ENCODE data around the gene OXSM. TPM values are rescaled to one million over a fixed set of nuclear protein-coding genes. Genes with fewer than 3 reads are reported as not detected.

The OXSM gene
- total RNA-seq, 1 experiment from 2014 or later = 17.7 TPM

DNA sequence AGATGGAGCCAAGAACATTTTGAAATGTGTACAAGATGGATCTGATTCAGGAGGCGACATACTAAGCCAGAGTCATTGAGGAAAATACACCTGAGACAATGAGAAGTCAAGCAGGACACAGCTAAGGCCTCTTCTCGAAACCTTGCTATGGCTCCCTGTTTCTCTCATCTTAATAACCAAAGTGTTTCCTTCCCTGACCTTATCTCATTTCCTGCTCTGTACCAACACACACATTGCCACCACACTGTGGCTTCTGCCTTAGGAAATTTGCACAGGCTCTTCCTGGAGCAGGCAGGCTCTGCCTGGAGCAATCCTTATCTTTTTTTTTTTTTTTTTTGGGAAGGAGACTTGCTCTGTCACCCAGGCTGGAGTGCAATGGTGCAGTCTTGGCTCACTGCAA lies 36.6 kb downstream of the OXSM start:
- TF ChIP-seq EZH2phosphoT487 (IDR thresholded peaks at IDR 0.05; ENCODE audit: borderline replicate concordance) (no peak), YY1 (IDR thresholded peaks at IDR 0.05; ENCODE audit: extremely low read depth, insufficient replicate concordance, low read depth, low read length) (no peak), SP1 (IDR thresholded peaks at IDR 0.05; ENCODE audit: low read depth) (no peak), ZFX (IDR thresholded peaks at IDR 0.05) (no peak), SIN3A (IDR thresholded peaks at IDR 0.05; ENCODE audit: low read depth) (no peak), FOSL1 (IDR thresholded peaks at IDR 0.05; ENCODE audit: low read depth) (no peak), CEBPB (IDR thresholded peaks at IDR 0.05; ENCODE audit: low read depth) (no peak), SRF (IDR thresholded peaks at IDR 0.05; ENCODE audit: low read depth) (no peak)
- TF ChIP-seq, protein P1, sequence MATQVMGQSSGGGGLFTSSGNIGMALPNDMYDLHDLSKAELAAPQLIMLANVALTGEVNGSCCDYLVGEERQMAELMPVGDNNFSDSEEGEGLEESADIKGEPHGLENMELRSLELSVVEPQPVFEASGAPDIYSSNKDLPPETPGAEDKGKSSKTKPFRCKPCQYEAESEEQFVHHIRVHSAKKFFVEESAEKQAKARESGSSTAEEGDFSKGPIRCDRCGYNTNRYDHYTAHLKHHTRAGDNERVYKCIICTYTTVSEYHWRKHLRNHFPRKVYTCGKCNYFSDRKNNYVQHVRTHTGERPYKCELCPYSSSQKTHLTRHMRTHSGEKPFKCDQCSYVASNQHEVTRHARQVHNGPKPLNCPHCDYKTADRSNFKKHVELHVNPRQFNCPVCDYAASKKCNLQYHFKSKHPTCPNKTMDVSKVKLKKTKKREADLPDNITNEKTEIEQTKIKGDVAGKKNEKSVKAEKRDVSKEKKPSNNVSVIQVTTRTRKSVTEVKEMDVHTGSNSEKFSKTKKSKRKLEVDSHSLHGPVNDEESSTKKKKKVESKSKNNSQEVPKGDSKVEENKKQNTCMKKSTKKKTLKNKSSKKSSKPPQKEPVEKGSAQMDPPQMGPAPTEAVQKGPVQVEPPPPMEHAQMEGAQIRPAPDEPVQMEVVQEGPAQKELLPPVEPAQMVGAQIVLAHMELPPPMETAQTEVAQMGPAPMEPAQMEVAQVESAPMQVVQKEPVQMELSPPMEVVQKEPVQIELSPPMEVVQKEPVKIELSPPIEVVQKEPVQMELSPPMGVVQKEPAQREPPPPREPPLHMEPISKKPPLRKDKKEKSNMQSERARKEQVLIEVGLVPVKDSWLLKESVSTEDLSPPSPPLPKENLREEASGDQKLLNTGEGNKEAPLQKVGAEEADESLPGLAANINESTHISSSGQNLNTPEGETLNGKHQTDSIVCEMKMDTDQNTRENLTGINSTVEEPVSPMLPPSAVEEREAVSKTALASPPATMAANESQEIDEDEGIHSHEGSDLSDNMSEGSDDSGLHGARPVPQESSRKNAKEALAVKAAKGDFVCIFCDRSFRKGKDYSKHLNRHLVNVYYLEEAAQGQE (IDR thresholded peaks at IDR 0.05; ENCODE audit: low read depth) = no peak
- POLR2A ChIA-PET = no interaction called here
- no peak for ATAC-seq

More for the DNA sequence above, 36.6 kb downstream of the OXSM start:
- no TSS peak for BruUV-seq (replicated peaks)
- Histone ChIP-seq H2AFZ (ENCODE audit: low read depth, low read length, poor library complexity, severe bottlenecking) (no peak overlapping the region), H3K9me2 (ENCODE audit: insufficient read depth) (peaks cover 3% of the 10 kb centered on the region; the same call in 1 of the 2 replicates), H3K27me3 (ENCODE audit: insufficient read depth, low read length) (no peaks in the 10 kb centered on the region), H3K4me1 (ENCODE audit: control insufficient read depth in 1 of 2, insufficient read depth in 2 of 2, low read length in 2 of 2) (no peaks in the 10 kb centered on the region), H3K27ac (ENCODE audit: low read depth, low read length) (no peak overlapping the region), H3K9me3 (ENCODE audit: control insufficient read depth in 1 of 2, insufficient read depth in 1 of 2, low read depth in 1 of 2, low read length in 2 of 2) (no peaks in the 10 kb centered on the region), H4K20me1 (ENCODE audit: insufficient read depth) (no peaks in the 10 kb centered on the region), H3K4me2 (ENCODE audit: low read length) (no peak overlapping the region), H3K9ac (ENCODE audit: low read length) (no peak overlapping the region), H3K79me2 (ENCODE audit: insufficient read depth, low read length) (no peaks in the 10 kb centered on the region), H3K36me3 (ENCODE audit: control insufficient read depth in 1 of 2, insufficient read depth in 2 of 2, low read length in 2 of 2) (no peaks in the 10 kb centered on the region), H3K4me3 (replicated peaks in 1 of 2; ENCODE audit: low read depth in 1 of 2, low read length in 2 of 2) (no peak overlapping the region)
- ChIA-PET CTCF (no interaction called here), RAD21 (ENCODE audit: low non-redundant PET in 1 of 2, low total read pairs in 2 of 2, uncharacterized antibody in 2 of 2, unreplicated experiment in 2 of 2) (no interaction called here)
- intact Hi-C loops (cut with micrococcal nuclease) = no loop called here
- no peak for DNase-seq (ENCODE audit: low read depth, low spot score)
